Ovary (tissue), 3 donors: ENCODE results near the gene VDR.

Source experiments
- POLR2A ChIP-seq: fragments of 450-650 bp; IDR thresholded peaks from one replicate; pipeline ENCODE4 v1.6.1; 2017; ENCODE audit warnings: antibody characterized with exemption, mild to moderate bottlenecking, moderate library complexity
- TF ChIP-seq, protein P1 (sequence below), 3 donors: fragments of 450-650 bp in 2 of 3; fragments of 200-600 bp in 1 of 3; IDR thresholded peaks; one replicate each; pipeline versions ENCODE4 v1.5.1 to v1.8.0; 2016 to 2022; ENCODE audit warnings: antibody characterized with exemption in 3 of 3, mild to moderate bottlenecking in 1 of 3
- donor health status: DM: no; HTN: no; CAD: no.

DNA sequence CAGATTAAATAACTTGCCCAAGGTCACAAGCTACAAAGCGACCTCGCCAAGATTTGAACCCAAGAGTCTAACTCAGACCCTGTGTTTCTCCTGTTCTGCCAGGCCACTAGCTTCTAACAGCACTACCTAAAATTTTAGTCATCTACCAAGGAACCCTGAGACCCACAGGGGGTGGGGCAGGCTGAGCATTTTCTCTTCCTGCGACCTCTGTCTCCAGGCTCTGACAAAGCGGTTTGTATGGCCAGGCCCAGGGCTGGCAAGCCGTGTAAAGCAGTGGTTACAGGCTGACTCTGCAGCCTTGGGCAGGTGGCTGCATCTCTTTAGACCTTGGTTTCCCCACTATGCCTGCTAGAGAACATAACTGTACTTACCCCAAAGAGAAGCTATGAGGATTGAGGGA lies 5.3 kb downstream of the VDR start:
- no peak for TF ChIP-seq POLR2A
- TF ChIP-seq, protein P1, sequence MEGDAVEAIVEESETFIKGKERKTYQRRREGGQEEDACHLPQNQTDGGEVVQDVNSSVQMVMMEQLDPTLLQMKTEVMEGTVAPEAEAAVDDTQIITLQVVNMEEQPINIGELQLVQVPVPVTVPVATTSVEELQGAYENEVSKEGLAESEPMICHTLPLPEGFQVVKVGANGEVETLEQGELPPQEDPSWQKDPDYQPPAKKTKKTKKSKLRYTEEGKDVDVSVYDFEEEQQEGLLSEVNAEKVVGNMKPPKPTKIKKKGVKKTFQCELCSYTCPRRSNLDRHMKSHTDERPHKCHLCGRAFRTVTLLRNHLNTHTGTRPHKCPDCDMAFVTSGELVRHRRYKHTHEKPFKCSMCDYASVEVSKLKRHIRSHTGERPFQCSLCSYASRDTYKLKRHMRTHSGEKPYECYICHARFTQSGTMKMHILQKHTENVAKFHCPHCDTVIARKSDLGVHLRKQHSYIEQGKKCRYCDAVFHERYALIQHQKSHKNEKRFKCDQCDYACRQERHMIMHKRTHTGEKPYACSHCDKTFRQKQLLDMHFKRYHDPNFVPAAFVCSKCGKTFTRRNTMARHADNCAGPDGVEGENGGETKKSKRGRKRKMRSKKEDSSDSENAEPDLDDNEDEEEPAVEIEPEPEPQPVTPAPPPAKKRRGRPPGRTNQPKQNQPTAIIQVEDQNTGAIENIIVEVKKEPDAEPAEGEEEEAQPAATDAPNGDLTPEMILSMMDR (IDR thresholded peaks at IDR 0.05), result no peak
